GM12878 (cell line): ENCODE data around the gene PITPNM2. TPM values are rescaled to one million over a fixed set of nuclear protein-coding genes. Genes with fewer than 3 reads are reported as not detected.

Experiments
- CBX5 ChIP-seq: sonication (generic); IDR thresholded peaks from 2 replicates; pipeline ENCODE4 v1.6.1; 2016; ENCODE audit warnings: low read depth, moderate library complexity, mild to moderate bottlenecking, inconsistent platforms
- NFXL1 ChIP-seq: fragments of 450-650 bp; IDR thresholded peaks from 2 replicates; pipeline ENCODE4 v1.6.1; 2017; ENCODE audit warnings: antibody characterized with exemption, mild to moderate bottlenecking, borderline replicate concordance
- NFYB ChIP-seq: IDR thresholded peaks from 2 replicates; pipeline ENCODE4 v1.6.1; 2011; ENCODE audit warnings: low read depth, mild to moderate bottlenecking, low read length, improper control_type of control experiment, moderate library complexity; ENCODE audit not compliant: insufficient read depth
- polyA plus RNA-seq, 11 experiments: library from polyadenylated mRNA; depleted of rRNA in 4 of 11; unstranded in 6 of 11; stranded (reverse) in 5 of 11; fragments of >200 nt; fragmentation: Nextera tagmentation in 4 of 11; fragmentation: Illumina TruSeq in 1 of 11; extraction: Ambion mirVana in 4 of 11; extraction: Trizol in 1 of 11; gene quantifications; 1 replicate in 1 of 11; 2 replicates in 10 of 11; pipeline versions ENCODE4 v1.2.1 to v1.2.3, GENCODE V29; 2011 to 2016; ENCODE audit warnings: inconsistent platforms in 2 of 11, missing spikeins in 2 of 11, low read depth in 1 of 11
- total RNA-seq, 4 experiments: library from RNA; depleted of rRNA in 3 of 4; stranded (reverse); fragments of >200 nt in 3 of 4; fragmentation: Illumina TruSeq in 1 of 4; extraction: Trizol in 1 of 4; gene quantifications; 2 replicates each; pipeline versions ENCODE4 v1.2.1 to v1.2.3, GENCODE V29; 2013 to 2021
- TF ChIP-seq, protein P1 (sequence below): fragments of 150-350 bp; IDR thresholded peaks from 2 replicates; pipeline ENCODE4 v1.6.1; 2016; ENCODE audit warnings: low read depth, low read length
- TF ChIP-seq, protein P2 (sequence below): fragments of 450-650 bp; IDR thresholded peaks from 2 replicates; pipeline ENCODE4 v1.6.1; 2017; ENCODE audit warnings: mild to moderate bottlenecking, moderate library complexity
- TF ChIP-seq, protein P3 (sequence below): IDR thresholded peaks from 2 replicates; pipeline ENCODE4 v1.6.1; 2011; ENCODE audit warnings: mild to moderate bottlenecking, low read depth, low read length, moderate library complexity; ENCODE audit not compliant: insufficient replicate concordance

PITPNM2 gene
- total and polyA plus RNA-seq, 10 of the 15 experiments (the other 5 are each of a cell fraction or from before 2014, with no cell fraction given) = 0.03 to 1.0 (median 0.24) TPM; not detected in 1

DNA sequence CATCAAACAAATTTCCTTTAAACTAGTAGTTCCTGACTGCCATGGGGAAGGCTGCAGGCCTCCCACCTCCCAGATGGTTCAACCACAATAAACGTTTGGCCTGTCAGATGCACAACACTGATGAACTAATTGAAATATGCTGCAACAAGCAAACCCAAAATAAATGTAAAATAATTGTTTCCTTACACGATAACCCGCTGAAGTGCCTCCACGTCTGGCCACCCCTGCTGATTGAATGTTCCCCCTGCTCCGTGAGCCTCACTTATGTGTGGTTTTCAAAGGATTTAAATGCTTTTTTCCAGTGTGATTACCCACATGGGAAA lies 8.4 kb downstream of the PITPNM2 start (continued):
- TF ChIP-seq, protein P1, sequence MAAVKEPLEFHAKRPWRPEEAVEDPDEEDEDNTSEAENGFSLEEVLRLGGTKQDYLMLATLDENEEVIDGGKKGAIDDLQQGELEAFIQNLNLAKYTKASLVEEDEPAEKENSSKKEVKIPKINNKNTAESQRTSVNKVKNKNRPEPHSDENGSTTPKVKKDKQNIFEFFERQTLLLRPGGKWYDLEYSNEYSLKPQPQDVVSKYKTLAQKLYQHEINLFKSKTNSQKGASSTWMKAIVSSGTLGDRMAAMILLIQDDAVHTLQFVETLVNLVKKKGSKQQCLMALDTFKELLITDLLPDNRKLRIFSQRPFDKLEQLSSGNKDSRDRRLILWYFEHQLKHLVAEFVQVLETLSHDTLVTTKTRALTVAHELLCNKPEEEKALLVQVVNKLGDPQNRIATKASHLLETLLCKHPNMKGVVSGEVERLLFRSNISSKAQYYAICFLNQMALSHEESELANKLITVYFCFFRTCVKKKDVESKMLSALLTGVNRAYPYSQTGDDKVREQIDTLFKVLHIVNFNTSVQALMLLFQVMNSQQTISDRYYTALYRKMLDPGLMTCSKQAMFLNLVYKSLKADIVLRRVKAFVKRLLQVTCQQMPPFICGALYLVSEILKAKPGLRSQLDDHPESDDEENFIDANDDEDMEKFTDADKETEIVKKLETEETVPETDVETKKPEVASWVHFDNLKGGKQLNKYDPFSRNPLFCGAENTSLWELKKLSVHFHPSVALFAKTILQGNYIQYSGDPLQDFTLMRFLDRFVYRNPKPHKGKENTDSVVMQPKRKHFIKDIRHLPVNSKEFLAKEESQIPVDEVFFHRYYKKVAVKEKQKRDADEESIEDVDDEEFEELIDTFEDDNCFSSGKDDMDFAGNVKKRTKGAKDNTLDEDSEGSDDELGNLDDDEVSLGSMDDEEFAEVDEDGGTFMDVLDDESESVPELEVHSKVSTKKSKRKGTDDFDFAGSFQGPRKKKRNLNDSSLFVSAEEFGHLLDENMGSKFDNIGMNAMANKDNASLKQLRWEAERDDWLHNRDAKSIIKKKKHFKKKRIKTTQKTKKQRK = no peak
- TF ChIP-seq NFYB (no peak), CBX5 (no peak), NFXL1 (no peak)
- TF ChIP-seq, protein P2, sequence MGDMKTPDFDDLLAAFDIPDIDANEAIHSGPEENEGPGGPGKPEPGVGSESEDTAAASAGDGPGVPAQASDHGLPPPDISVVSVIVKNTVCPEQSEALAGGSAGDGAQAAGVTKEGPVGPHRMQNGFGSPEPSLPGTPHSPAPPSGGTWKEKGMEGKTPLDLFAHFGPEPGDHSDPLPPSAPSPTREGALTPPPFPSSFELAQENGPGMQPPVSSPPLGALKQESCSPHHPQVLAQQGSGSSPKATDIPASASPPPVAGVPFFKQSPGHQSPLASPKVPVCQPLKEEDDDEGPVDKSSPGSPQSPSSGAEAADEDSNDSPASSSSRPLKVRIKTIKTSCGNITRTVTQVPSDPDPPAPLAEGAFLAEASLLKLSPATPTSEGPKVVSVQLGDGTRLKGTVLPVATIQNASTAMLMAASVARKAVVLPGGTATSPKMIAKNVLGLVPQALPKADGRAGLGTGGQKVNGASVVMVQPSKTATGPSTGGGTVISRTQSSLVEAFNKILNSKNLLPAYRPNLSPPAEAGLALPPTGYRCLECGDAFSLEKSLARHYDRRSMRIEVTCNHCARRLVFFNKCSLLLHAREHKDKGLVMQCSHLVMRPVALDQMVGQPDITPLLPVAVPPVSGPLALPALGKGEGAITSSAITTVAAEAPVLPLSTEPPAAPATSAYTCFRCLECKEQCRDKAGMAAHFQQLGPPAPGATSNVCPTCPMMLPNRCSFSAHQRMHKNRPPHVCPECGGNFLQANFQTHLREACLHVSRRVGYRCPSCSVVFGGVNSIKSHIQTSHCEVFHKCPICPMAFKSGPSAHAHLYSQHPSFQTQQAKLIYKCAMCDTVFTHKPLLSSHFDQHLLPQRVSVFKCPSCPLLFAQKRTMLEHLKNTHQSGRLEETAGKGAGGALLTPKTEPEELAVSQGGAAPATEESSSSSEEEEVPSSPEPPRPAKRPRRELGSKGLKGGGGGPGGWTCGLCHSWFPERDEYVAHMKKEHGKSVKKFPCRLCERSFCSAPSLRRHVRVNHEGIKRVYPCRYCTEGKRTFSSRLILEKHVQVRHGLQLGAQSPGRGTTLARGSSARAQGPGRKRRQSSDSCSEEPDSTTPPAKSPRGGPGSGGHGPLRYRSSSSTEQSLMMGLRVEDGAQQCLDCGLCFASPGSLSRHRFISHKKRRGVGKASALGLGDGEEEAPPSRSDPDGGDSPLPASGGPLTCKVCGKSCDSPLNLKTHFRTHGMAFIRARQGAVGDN = no peak
- TF ChIP-seq, protein P3, sequence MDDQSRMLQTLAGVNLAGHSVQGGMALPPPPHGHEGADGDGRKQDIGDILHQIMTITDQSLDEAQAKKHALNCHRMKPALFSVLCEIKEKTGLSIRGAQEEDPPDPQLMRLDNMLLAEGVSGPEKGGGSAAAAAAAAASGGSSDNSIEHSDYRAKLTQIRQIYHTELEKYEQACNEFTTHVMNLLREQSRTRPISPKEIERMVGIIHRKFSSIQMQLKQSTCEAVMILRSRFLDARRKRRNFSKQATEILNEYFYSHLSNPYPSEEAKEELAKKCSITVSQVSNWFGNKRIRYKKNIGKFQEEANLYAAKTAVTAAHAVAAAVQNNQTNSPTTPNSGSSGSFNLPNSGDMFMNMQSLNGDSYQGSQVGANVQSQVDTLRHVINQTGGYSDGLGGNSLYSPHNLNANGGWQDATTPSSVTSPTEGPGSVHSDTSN = no peak
